IPS-NIHi7 (cell line): ENCODE measurements around the gene PRSS22.
A peak's percentile ranks its signal among the peaks of the same experiment; 100 is the strongest.

ENCODE experiments used
- DNase-seq: peaks from one replicate; pipeline ENCODE4 v3.0.0; 2012; ENCODE audit warnings: mixed read lengths; ENCODE audit errors: extremely low spot score

PRSS22 gene

DNA sequence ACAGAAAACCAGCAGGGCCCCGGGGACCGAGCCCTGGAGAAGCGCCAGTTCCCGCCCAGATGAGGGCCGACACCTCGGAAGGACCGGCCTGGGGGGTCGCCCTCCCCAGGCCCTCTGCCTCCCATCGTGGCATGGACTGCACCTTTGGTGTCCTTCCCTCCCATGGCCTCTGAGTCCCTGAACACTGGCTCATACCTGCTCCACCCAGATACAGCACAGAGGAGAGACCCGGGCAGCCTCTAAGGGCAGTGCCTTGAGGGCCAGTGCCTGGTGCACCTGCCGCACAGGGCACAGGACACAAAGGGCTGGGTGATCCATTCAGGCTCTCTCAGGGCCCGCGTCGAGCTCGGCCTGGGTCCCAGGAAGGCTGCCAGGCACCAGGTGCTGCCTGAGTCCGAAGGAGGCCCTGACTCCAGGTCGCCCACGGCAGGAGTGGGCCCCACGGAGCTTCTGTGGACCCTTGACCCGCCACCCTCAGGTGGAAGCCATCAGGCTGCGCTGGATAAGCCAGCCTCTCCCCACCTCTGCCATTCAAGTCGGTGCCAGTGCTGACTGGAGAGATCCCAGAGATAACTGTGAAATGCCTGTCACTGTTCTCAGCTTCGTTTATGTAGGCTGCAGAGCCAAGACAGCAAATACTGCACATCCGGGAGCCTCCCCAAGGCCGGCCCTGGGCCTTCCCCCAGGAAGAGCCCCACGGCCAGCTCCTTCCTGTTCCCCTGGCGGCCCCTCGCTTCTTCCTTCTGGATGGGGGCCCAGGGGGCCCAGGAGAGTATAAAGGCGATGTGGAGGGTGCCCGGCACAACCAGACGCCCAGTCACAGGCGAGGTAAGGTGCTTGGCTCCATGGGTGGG lies 28.2 kb downstream of the PRSS22 start, which contains the start of gene ZG16B:
TSS of gene ZG16B (plus strand) at position 803 of the 854 bp plus-strand sequence. CDS start 139 bp downstream, outside the sequence.
- DNase-seq, result no peak

DNA sequence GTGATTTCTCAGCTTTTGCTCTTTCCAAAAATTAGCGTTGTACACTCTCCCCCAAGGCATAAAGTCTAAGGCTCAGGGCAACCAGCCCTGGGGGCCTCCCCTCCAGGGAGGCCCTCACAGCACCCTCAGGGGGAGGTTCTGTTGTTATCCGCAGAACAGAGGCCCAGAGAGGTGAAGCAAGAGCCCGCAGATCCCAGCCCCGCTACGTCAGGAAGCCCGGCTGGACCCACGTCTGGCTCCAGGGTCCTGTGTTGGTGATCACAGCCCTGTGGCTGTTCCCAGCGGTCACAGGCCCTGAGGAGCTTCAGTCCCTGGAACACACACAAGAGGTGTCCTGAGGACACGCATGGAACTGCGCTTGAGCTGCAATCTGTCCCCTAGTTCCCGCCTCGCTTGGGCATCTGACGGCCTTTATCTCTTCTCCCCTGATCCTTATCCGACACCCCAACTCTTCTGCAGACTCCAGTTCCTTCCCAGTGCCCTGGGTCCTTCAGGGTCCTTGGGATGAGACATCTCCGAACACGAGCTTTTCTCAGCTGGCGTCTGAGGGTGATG lies 29.0 kb downstream of the PRSS22 start:
- no peak for DNase-seq

DNA sequence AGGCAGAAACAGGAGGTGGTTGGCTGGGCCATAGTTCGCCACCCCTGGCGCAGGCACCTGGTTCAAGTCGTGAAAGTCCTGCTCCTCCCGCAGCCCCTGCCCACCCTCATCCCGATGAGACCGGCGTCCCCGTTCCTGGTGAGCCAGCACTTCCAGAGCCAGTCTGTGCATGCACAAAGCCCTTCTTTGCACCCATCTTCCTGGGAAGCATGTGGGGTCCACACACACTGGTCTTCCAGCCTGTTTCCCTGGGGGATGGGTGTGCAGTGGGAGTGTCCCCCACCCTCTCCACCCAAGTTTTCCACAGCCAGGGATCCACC lies 29.5 kb downstream of the PRSS22 start:
- DNase-seq, result no peak

DNA sequence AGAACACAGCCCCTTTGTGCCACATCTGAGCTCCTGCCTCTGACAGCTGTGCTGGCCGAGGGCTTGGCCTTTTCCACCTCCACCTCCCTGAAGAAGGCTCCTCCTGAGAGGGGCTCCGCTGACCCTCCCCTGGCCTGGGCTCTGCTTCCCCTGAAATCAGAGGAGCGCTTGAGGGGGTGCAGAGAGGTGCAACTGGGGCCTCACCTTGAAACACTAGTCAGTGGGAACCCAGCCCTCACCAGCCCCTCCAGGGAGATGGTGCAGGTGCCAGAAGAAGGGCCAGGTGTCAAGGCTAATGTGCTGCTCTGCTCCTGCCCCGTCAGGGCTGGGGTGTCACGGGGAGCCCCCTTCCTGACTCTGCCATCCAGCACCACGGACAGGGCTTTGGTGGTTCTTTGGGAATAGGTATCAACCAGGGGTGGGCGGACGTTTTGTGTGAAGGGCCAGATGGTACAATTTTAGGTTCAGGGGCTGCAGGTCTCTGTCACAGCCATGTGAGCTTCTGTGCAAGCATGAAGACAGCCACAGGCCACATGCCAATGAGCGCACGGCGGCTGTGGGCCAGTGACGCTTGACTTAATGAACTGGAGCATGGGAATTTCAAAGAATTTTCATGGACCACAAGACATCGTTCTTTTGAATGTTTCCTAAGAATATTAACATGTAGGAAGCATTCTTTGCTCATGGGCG lies 30.0 kb downstream of the PRSS22 start:
- DNase-seq, result peak; percentile 50

DNA sequence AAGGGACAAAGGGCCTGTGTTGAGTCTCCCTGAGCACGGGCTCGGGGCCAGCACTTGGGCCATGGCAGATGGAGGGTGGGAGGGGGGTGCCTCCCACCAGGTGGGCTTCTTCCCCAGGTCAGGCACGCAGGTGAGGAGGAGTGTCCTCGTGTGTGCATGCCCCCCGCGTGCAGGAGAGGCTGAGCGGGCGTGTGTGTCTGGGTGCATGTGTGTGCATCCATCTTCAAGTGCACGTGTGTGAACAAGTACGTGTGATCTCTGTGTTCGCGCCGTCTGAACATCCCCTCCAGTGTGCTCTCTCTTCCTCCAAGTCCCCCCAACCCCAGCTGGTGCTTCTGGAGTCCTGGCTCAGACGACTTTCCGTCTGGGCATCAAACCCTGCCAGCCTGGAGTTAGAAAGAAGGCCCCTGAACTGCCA lies 30.6 kb downstream of the PRSS22 start:
- DNase-seq, result no peak

DNA sequence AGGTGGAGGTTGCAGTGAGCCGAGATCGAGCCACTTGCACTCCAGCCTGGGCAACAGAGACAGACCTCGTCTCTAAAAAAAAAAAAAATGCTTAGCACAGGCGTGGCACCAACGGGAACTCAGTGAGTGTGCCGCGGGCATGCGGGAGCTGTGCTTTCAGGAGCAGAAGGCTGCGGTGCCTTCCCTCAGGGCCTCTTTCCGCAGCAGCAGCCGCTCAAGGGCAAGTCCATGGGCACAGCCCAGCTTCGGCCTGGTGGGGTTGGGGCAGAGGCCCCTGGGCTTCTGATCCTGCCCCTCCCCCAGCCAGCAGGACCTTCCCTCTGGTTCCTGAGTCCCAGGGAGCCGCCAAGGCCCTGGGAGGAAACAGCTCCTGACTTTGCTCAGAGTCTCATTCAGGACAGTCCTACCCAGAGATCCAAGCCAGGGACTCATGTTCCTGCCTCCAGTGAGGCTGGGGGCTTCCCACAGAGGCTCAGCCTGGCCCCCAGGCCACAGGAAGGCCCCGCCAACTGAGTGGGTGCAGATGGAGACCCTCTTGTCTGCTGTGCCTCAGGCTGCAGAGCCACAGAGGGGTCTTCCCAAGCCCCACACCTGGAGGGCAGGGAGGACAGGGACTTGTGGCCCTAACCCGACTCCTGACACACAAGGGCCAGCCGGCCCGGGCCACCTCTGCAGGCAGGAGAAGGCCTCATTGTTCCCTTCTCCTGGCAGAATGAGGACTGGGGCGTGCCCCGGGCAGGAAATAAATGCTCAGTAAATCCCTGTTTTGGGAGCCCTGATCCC lies 31.2 kb downstream of the PRSS22 start:
- DNase-seq, result no peak

DNA sequence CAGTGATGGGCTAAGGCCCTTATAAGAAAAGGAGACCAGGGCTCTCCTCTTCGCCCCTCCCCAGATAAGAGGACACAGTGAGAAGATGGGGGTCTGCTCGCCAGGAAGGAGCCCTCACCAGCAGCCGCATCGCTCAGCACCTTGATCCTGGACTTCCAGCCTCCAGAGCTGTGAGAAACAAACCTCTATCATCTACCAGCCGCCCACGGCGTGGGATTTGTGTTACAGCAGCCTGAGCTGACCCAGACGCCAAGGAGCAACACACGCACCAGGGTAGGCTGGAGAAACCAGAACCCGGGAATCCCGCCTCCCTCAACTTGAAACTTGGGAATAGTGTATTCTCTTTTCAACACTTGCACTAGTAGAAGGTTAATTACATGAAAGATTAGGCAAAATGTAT lies 32.1 kb downstream of the PRSS22 start:
- DNase-seq, result no peak

DNA sequence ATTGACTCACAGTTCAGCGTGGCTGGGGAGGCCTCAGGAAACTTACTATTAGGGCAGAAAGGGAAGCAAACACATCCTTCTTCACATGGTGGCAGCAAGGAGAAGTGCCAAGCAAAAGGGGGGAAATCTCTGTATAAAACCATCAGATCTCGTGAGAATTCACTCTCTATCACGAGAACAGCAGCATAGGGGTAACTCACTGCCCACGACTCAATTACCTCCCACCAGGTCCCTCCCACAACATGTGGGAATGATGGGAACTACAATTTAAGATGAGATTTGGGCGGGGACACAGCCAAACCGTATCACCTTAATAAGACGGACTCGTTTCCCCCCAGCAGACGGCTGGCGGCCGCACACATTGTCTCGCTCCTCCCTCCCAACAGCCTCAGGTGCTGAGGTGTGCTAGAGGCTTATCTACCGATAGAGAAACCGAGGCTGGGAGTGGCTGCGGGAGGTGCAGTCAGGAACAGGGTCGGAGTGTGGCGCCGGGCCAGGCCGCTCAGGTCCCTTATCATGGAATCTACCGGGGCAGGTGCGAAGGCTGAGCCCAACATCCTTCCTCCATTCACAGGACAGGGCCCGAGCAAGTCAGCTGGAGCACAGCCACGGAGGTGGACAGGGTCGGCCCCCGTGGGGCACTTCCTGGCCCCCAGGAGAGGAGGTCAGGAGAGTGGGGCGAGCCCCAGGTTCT lies 32.8 kb downstream of the PRSS22 start:
- no peak for DNase-seq

DNA sequence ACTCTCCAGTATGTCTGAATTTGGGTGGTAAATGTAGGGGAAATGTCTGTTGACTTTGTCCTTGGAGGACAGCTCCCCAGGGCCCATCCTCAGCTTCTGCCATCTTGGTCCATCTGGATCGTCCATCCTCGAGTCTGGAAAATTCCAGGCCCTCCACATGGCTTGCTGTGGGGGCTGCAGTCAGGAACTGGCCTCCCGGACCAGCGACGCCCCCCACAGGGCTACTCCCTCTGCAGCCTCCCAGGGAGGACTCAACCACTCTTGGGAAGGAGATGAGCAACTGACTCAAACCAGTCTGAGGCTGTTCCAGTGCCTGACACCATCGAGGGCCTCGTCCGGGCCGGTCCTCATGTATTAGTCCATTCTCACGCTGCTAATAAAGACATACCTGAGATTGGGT lies 33.3 kb downstream of the PRSS22 start:
- no peak for DNase-seq

DNA sequence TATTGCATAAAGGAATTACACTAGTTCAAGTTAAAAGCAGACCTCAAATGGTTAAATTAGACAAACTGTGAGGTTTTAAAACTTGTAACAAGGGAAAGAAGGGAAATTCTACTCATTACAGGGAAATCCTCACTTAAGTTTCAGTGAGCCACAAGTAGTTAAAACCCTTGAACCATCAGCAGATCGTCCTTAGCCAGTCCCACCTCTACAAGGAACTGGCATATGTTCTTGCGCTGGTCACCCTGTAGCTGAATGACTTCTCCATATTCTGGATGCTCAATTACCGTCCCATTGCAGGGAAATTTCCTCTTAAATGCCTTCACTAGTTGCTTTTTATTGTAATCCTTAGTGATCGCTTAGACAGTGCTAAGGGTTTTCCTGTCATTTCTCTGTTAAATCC lies 35.5 kb downstream of the PRSS22 start:
- no peak for DNase-seq

DNA sequence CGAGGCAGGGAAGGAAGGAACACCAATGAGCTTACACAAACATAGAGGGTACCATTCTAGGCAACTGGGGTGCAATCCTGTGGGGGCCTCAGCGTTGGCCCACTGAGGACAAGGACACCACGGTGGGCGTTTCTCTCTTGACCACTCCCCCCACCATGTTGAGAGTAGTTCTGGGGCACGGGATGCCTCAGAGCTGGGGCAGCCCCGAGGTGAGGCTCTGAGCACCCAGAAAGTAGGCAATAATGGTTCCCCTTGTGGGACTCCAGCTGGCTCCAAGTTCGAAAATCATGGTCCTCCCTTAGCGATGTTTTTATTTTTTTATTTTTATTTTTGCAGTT lies 35.8 kb downstream of the PRSS22 start:
- no peak for DNase-seq

DNA sequence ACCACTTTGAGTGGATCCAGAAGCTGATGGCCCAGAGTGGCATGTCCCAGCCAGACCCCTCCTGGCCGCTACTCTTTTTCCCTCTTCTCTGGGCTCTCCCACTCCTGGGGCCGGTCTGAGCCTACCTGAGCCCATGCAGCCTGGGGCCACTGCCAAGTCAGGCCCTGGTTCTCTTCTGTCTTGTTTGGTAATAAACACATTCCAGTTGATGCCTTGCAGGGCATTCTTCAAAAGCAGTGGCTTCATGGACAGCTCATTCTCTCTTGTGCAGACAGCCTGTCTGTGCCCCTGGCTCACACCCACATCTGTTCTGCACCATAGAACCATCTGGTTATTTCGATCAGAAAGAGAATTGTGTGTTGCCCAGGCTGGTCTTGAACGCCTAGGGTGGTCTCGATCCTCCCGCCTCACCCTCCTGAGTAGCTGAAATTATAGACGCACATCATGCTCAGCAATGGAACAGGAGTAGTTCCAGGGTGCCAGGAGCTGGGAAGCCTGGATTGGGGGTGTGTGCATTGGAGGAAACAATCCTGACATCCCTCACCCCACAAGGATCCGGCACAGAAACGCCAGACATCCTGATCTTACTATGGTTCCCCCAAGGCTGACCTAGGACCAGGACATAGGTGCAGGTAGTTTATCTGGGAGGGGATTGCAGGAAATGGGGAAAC lies 36.3 kb downstream of the PRSS22 start:
- no peak for DNase-seq

DNA sequence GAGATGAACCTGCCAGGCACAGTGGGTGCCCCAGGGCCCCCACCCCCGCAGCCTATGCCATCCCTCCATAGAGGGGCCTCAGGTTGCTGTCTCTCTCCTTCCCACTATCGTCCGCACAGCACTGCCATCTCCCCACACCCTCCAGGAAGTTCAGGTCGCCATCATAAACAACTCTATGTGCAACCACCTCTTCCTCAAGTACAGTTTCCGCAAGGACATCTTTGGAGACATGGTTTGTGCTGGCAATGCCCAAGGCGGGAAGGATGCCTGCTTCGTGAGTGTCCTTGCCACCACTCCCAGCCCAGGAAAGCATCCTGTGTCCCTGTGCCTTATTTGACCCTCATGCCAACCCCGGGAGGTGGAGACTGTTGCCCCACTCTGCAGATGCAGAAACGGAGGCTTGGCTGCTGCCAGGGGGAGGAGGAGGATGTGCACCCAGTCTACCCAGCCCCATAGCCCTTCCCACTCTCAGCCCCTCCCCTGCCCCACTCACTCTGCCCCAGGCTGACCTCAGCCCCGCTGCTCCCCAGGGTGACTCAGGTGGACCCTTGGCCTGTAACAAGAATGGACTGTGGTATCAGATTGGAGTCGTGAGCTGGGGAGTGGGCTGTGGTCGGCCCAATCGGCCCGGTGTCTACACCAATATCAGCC lies 37.0 kb downstream of the PRSS22 start:
- no peak for DNase-seq

DNA sequence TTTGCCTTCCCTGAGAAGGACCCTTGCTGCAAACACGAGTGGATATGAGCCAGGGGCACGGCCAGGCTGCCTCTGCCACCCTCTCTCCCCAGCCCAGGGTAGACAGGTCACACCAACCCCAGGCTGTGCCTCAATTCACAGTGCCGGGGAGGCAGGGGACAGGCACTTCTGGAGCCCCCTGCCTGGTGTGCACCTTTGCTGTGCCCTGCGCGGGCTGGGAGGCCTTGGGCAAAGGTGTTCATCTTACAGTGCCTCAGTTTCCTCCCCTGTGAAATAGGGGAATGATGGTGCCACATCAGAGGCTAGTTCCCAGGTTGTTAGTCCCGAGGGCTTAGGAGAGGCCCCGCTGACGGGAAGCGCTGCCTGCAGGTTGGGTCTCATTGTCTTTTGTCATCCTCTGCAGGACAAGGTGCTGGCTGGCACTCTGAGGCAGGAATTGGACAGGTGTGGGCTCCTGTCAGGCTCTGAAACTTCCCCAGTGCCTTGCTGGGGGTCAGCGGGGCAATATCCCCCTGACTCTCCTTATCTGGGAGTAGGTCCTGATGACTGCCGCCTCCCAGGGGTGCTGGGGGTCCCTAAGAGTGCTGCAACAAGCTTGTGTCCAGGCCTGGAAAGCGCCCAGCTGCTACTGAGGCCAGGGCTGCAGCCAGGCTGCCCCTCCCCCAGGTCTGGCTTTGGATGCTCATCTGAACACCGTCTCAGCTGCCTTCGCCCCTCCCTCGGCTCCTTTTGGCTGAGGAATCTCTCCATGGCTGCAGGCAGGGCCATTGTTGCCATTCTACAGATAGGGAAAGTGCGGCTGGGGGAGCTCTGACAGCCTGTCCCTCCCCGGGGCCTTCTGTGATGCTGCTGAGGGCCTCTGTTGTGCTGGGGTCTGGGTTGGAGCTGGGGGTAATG lies 37.8 kb downstream of the PRSS22 start:
- DNase-seq, result no peak

DNA sequence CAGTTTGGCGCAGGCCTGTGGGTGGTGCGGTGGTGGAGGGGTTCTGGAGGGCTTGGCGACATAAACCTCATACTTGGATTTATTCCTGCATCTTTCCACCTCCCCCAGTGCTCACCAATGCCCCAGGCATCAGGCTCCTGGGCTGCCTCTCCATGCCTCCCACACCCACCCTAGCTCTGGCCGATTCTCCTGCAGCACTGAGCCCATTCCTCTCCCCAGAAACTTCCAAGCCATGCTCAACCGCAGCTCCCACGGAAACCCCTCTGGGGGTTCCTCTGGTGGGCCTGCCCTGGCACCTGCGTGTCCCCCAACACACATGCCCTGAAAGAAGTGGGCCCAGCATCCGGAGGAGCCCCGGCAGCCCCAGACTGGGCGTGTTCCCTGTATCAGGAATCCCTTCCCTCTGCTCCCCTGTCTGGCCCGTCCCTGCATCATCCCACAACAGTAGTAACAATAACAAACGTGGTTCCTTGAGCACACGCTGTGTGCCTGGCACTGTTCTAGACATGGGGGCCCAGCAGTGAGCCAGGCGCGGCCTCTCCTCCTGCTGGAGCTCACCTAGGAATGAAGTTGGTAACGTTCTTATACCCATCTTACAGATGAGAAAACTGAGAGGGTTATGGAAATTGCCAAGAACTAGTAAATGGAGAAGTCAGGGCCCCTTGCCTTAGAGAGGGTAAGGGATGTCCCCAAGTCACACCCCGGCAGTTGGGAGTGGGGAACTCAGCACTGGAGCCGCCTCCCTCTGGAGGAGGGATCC lies 38.6 kb downstream of the PRSS22 start:
- no peak for DNase-seq

DNA sequence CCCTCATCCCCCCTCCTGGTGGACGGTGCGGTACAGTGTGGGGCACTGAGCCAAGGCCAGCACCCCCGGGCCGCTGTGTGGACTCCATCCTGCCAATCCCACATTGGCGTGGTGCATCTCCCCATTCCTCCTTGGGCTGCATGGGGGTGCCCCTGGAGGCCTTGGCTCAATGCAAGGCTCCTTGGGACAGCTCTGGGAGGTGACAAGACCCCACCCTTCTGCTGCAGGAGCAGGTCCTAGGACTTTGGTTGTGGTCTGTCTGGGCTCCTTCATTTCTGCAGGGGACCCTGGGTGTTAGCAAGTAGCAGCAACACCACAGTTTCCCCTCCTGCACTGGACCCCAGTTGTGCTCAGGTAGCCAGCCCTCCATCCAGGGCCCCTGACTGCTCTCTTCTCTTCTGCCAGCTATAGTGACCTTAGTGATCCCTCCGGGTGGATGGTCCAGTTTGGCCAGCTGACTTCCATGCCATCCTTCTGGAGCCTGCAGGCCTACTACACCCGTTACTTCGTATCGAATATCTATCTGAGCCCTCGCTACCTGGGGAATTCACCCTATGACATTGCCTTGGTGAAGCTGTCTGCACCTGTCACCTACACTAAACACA lies 39.6 kb downstream of the PRSS22 start:
- no peak for DNase-seq

DNA sequence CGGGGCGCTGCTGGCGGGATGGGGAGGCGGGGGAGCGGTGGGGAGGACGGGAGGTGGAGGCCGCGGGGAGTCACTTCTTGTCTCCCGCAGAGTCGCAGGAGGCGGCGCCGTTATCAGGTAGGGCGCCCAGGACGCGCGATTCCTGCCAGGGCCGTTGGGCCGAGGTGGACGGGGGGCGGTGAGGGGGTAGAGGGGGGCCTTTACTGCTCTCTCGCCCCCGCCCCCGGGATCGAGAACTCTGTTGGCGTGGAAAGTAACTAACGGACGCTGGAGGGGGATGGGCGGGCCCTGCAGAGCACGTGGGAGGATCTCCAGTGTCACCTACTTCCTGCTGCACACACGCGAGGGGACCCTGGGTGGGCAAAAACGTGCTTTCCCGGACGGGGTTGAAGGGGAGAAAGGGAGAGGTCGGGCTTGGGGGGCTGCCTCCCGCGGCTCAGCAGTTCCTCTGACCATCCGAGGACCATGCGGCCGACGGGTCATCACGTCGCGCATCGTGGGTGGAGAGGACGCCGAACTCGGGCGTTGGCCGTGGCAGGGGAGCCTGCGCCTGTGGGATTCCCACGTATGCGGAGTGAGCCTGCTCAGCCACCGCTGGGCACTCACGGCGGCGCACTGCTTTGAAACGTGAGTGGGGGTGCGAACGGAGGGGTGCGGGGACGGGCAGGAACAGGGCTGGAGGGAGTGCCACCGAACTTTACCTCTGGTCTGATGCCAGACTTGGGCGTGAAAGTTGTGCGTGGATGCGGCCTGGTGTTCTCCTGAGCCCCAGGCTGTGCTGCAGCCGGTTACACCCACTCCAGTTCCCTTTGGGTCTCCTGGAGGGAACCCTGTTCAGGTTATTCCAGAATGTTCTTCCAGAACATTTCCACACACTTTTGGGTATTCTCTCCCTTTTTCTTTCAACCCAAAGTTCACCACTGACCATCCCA lies 40.4 kb downstream of the PRSS22 start:
- no peak for DNase-seq
